ENCODE measurements around the gene PGA4.

DNA sequence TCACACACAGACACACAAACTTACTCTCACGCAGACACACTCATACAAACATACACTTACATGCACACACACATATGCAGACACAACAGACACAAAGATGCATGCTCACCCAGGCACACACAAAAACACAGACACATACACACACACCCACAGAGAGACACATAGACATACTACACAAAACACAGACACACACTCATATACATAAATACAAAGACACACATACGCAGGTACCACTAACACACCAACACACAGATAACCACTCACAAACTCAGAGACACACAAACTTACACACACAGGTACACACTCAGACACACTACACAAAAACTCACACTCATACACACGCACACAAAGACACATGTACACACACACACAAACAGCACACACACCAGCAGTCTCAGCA, 50.6 kb downstream of the PGA4 start:
- TF ChIP-seq HMGXB4 (CRISPR knock-in tag; IDR thresholded peaks at IDR 0.05; ENCODE audit: borderline replicate concordance), result no peak
- no peak for TF ChIP-seq POLR2A (IDR thresholded peaks at IDR 0.05; ENCODE audit: low read length)
- TF ChIP-seq, protein P1, sequence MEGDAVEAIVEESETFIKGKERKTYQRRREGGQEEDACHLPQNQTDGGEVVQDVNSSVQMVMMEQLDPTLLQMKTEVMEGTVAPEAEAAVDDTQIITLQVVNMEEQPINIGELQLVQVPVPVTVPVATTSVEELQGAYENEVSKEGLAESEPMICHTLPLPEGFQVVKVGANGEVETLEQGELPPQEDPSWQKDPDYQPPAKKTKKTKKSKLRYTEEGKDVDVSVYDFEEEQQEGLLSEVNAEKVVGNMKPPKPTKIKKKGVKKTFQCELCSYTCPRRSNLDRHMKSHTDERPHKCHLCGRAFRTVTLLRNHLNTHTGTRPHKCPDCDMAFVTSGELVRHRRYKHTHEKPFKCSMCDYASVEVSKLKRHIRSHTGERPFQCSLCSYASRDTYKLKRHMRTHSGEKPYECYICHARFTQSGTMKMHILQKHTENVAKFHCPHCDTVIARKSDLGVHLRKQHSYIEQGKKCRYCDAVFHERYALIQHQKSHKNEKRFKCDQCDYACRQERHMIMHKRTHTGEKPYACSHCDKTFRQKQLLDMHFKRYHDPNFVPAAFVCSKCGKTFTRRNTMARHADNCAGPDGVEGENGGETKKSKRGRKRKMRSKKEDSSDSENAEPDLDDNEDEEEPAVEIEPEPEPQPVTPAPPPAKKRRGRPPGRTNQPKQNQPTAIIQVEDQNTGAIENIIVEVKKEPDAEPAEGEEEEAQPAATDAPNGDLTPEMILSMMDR (IDR thresholded peaks at IDR 0.05), result no peak
- no peak for TF ChIP-seq SMC3 (IDR thresholded peaks at IDR 0.05)
- no peak for TF ChIP-seq FOSL2 (IDR thresholded peaks at IDR 0.05)
- no peak for TF ChIP-seq FOSL2 (CRISPR knock-in tag; IDR thresholded peaks at IDR 0.05)
- no peak for TF ChIP-seq CHD2 (IDR thresholded peaks at IDR 0.05; ENCODE audit: low read length, partially characterized antibody)
- no peak for TF ChIP-seq CBX8 (IDR thresholded peaks at IDR 0.05)
- no peak for TF ChIP-seq RFX5 (IDR thresholded peaks at IDR 0.05)
- TF ChIP-seq RNF2 (IDR thresholded peaks at IDR 0.05; ENCODE audit: borderline replicate concordance, low read depth), result no peak
- no peak for TF ChIP-seq USF2 (IDR thresholded peaks at IDR 0.05)
- no peak for TF ChIP-seq MAZ (IDR thresholded peaks at IDR 0.05; ENCODE audit: borderline replicate concordance, low read depth, low read length)

All from A549 (cell line).